HAP-1 (cell line): Measurements from ENCODE around the gene RAPGEF4.

Experiments used
- DNase-seq, 2 experiments: peaks; one replicate each; pipeline ENCODE4 v3.0.0-alpha.2; 2016 to 2020; ENCODE audit warnings: low spot score in 2 of 2
- H3K27me3 ChIP-seq: fragments of 250-450 bp; sonication (Bioruptor Pico); 2 replicates; pipeline ENCODE4 v1.5.1; 2020; ENCODE audit warnings: low read depth, mild to moderate bottlenecking, moderate library complexity
- H3K36me3 ChIP-seq: fragments of 250-450 bp; sonication (Bioruptor Pico); replicated peaks from 2 replicates; pipeline ENCODE4 v1.5.1; 2020; ENCODE audit warnings: mild to moderate bottlenecking
- H3K4me1 ChIP-seq: fragments of 250-450 bp; sonication (Bioruptor Pico); 2 replicates; pipeline ENCODE4 v1.5.1; 2020; ENCODE audit warnings: mild to moderate bottlenecking
- H3K4me3 ChIP-seq: fragments of 250-450 bp; sonication (Bioruptor Pico); 2 replicates; pipeline ENCODE4 v1.5.1; 2020; ENCODE audit warnings: mild to moderate bottlenecking, moderate library complexity
- H3K9me3 ChIP-seq: fragments of 250-450 bp; sonication (Bioruptor Pico); 2 replicates; pipeline ENCODE4 v1.5.1; 2020; ENCODE audit warnings: mild to moderate bottlenecking, moderate library complexity
- in situ Hi-C: fragments of 300-500 bp; cut with MboI; formaldehyde crosslinking; loops from 3 replicates; pipeline ENCODE4 v1.14.3; 2020; ENCODE audit warnings: low sequenced_read_pairs, inconsistent platforms, mixed read lengths

RAPGEF4 gene

GRCh38 chr2:172735582-172736423 lies at the start of gene RAPGEF4:
Gene RAPGEF4 (plus strand): TSS chr2:172735845. CDS start chr2:172735984, 139 bp downstream.
- peak in 1 of 2 experiments; percentile 64 for DNase-seq
- Histone ChIP-seq H3K36me3 (no peaks in the 10 kb centered on the region), H3K9me3 (no peaks in the 10 kb centered on the region), H3K4me3 (peak within 1 kb of the TSS; percentile 48), H3K27me3 (no peaks in the 10 kb centered on the region), H3K4me1 (peaks cover 13% of the 10 kb centered on the region)
- in situ Hi-C loops = no loop called here

DNA sequence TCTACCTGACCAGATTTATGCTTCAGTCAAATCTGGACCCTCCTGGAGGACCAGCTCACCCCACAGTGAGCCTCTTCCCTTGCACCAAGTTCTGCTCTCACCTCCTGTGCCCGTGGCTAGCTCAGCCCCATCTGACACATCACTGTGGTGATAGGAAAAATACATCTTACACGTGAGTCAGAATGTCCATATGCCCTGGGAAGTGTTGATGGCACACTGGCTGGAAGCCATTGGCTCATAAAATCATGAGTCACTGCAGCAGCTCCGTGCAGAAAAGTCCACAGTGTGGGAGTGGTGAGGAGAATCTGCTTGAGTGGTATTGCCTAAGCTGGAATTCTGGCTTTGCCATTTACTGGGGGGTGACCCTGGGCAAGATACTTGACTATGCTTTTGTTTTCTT lies 42.6 kb upstream of the RAPGEF4 start:
- Histone ChIP-seq H3K27me3 (no peaks in the 10 kb centered on the region), H3K9me3 (no peaks in the 10 kb centered on the region), H3K4me1 (no peaks in the 10 kb centered on the region), H3K36me3 (no peaks in the 10 kb centered on the region), H3K4me3 (no peak overlapping the region)
- DNase-seq = no peak
- in situ Hi-C loops = no loop called here

GRCh38 chr2:172693529-172694455 lies 41.9 kb upstream of the RAPGEF4 start:
- Histone ChIP-seq H3K9me3 (no peaks in the 10 kb centered on the region), H3K4me3 (no peak overlapping the region), H3K27me3 (no peaks in the 10 kb centered on the region), H3K4me1 (no peaks in the 10 kb centered on the region), H3K36me3 (no peaks in the 10 kb centered on the region)
- in situ Hi-C loops = no loop called here
- no peak for DNase-seq

DNA sequence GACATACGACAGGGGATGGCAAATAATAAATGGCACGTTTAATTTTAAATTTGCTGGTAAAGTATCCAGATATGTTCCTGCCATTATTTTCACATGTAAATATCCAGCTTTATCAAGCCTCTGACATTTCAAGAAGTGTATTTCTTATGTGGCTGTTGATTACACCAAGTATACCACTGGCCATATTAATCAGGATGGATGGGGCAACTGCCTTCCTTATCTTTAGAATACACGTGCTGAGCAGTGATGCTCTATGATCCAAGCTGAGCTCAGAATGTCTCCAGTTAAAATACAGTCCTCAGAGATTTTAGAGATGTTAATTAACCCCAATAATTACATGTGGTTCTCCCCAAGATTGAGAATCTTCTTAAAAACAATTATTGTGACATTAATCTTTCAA lies 38.3 kb upstream of the RAPGEF4 start:
- H3K9me3 ChIP-seq = no peaks in the 10 kb centered on the region
- DNase-seq = no peak
- in situ Hi-C loops = no loop called here
- no peaks in the 10 kb centered on the region for H3K27me3 ChIP-seq
- H3K36me3 ChIP-seq = no peaks in the 10 kb centered on the region
- no peak overlapping the region for H3K4me3 ChIP-seq
- H3K4me1 ChIP-seq = no peaks in the 10 kb centered on the region

DNA sequence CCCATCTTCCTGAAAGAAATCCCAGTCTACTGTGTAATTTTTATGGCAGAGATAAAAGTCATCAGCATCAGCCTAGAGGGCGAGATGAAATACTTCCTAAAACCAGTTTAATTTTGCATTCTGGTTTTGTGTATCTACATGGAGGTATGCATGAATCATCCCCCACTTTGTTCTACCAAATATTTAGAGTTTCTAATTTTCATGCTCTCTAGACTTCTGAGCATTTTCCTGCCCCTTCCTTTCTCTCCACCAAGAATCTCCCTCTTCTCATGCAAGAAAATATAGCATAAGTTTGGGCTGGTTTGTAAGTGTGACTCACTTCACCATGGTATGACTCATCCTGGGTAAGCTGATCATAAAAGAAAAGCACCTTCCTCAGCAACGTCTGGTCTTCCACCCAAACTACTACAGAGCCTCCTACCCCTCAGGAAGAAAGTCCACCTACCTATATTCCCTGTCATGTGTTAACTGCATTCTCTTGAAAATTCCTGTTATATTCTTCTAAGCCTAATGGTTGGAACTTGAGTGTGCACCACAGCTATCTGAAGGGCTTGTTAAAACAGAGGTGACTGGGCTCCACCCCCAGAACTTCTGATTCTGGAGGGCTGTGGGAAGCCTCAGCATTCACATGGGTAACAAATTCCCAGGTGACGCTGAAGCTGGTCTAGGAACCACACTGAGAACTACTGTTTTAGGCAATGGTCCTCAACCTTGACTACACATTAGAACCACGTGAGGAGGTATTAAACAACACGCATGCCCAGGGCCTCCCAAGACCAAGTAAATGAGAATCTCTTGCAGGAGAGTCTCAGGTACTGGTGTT lies 37.4 kb upstream of the RAPGEF4 start:
- Histone ChIP-seq H3K36me3 (no peaks in the 10 kb centered on the region), H3K9me3 (no peaks in the 10 kb centered on the region), H3K27me3 (no peaks in the 10 kb centered on the region), H3K4me1 (no peaks in the 10 kb centered on the region), H3K4me3 (no peak overlapping the region)
- in situ Hi-C loops = no loop called here
- DNase-seq = no peak

- in situ Hi-C loops = no loop called here
Observed at GRCh38 chr2:172701250-172701649, 34.4 kb upstream of the RAPGEF4 start.

DNA sequence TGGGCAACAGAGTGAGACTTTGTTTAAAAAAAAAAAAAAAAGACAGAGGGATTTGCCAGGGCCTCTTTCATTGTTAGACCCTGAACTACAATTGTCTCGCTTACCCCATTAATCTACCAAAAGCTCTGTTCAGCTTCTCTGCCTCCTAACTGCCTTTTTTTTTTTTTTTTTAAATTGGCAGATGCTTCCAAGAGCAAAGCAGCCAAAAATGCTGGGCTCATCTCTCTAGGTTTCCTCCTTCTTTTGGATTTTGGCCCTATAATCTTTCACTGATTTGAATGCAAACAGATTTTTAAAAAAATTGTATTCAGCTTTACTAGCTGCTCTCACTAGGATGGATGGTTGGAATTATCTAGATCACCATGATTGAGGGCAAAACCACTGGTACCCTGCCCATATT lies 33.2 kb upstream of the RAPGEF4 start:
- Histone ChIP-seq H3K36me3 (no peaks in the 10 kb centered on the region), H3K27me3 (no peaks in the 10 kb centered on the region), H3K4me3 (no peak overlapping the region), H3K9me3 (no peaks in the 10 kb centered on the region), H3K4me1 (no peaks in the 10 kb centered on the region)
- no peak for DNase-seq
- in situ Hi-C loops = no loop called here

More at GRCh38 chr2:172701250-172701649, 34.4 kb upstream of the RAPGEF4 start:
- Histone ChIP-seq H3K9me3 (no peaks in the 10 kb centered on the region), H3K36me3 (no peaks in the 10 kb centered on the region), H3K4me3 (no peak overlapping the region), H3K4me1 (no peaks in the 10 kb centered on the region), H3K27me3 (no peaks in the 10 kb centered on the region)
- no peak for DNase-seq

- Histone ChIP-seq H3K4me3 (no peak overlapping the region), H3K4me1 (no peaks in the 10 kb centered on the region), H3K36me3 (no peaks in the 10 kb centered on the region), H3K9me3 (no peaks in the 10 kb centered on the region), H3K27me3 (peaks cover 11% of the 10 kb centered on the region; the same call in 1 of the 2 replicates)
- peak; percentile 52 to 58 for DNase-seq
- in situ Hi-C loops = no loop called here
Observed at GRCh38 chr2:172704072-172704936, 31.3 kb upstream of the RAPGEF4 start.

GRCh38 chr2:172705352-172705751 lies 30.3 kb upstream of the RAPGEF4 start:
- Histone ChIP-seq H3K9me3 (no peaks in the 10 kb centered on the region), H3K36me3 (no peaks in the 10 kb centered on the region), H3K4me1 (no peaks in the 10 kb centered on the region), H3K4me3 (no peak overlapping the region), H3K27me3 (peaks cover 11% of the 10 kb centered on the region; the same call in 1 of the 2 replicates)
- no peak for DNase-seq
- in situ Hi-C loops = no loop called here

DNA sequence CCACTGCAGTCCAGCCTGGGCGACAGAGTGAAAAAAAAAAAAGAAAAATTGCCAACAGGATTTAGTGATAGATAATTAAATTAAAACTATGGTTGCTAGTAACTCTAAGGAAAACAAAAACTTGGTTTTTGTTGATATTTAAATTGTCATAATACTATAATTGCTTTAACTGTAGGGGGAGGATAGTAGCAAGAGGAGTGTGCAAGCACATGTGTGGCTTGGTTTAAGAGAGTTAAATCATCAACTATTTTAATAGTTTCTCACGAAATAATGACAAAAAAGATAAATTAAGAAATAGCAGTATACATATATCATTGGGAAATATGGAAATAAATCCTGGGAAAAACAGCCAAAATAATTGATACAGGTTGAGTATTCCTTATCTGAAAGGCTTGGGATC lies 27.4 kb upstream of the RAPGEF4 start:
- in situ Hi-C loops = no loop called here
- peaks cover 11% of the 10 kb centered on the region; the same call in 1 of the 2 replicates for H3K27me3 ChIP-seq
- no peak overlapping the region for H3K4me3 ChIP-seq
- no peaks in the 10 kb centered on the region for H3K36me3 ChIP-seq
- H3K9me3 ChIP-seq = no peaks in the 10 kb centered on the region
- no peak for DNase-seq
- H3K4me1 ChIP-seq = no peaks in the 10 kb centered on the region

- H3K4me3 ChIP-seq = no peak overlapping the region
- in situ Hi-C loops = loop anchor here (10.0 kb wide), 1 partner anchor 535 kb away; no protein-coding TSS in a partner anchor
- DNase-seq = no peak
Observed at GRCh38 chr2:172709566-172710291, 25.9 kb upstream of the RAPGEF4 start.

DNA sequence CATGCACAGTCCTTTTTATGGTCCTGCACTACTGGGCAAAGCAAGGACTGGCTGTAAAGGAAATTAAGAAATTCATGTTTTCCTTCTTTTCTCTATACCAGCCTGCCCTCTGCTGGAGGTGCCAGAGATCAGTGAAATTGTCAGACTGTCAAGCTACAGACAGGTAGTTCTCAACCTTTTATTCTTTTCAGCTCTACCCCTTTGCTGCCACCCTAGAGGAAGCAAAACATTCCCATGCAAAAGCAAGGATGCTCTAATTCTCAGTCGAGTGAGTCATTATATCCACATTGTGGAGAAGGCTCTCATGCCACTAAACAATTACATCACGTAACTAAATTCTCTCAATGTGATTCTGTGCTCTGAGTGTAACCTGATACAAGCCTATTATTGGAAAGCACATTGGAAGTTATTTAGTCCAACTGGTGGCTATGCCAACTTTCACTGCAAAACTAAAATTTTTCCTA lies 25.0 kb upstream of the RAPGEF4 start:
- H3K4me1 ChIP-seq = no peaks in the 10 kb centered on the region
- in situ Hi-C loops = loop anchor here (10.0 kb wide), 1 partner anchor 536 kb away; no protein-coding TSS in a partner anchor
- H3K36me3 ChIP-seq = no peaks in the 10 kb centered on the region
- DNase-seq = peak; percentile 46 to 61
- H3K4me3 ChIP-seq = no peak overlapping the region
- no peaks in the 10 kb centered on the region for H3K9me3 ChIP-seq
- peaks cover 11% of the 10 kb centered on the region; the same call in 1 of the 2 replicates for H3K27me3 ChIP-seq

More at GRCh38 chr2:172709566-172710291, 25.9 kb upstream of the RAPGEF4 start:
- no peaks in the 10 kb centered on the region for H3K4me1 ChIP-seq
- no peaks in the 10 kb centered on the region for H3K36me3 ChIP-seq
- peaks cover 11% of the 10 kb centered on the region; the same call in 1 of the 2 replicates for H3K27me3 ChIP-seq
- H3K9me3 ChIP-seq = no peaks in the 10 kb centered on the region
